ENCODE results near the gene ZBTB20. TPM values are rescaled to one million over a fixed set of nuclear protein-coding genes. Genes with fewer than 3 reads are reported as not detected.

Gene ZBTB20
- total and polyA plus RNA-seq, 4 donors = 0.74 to 77.1 (median 27.9) TPM

DNA sequence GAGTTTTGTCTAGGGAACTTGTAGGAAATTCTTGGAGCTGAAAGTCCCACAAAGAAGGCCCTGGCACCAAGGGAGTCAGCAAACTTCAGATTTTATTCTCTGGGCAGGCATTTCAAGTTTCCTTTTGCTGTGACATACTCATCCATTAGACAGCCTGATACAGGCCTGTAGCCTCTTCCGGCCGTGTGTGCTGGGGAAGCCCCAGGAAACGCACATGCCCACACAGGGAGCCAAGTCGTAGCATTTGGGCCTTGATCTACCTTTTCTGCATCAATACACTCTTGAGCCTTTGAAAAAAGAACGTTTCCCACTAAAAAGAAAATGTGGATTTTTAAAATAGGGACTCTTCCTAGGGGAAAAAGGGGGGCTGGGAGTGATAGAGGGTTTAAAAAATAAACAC lies 838.3 kb downstream of the ZBTB20 start:
- ATAC-seq (ENCODE audit: insufficient read depth, low FRiP score) (no peak), DNase-seq (no peak)
- TF ChIP-seq, protein P1, sequence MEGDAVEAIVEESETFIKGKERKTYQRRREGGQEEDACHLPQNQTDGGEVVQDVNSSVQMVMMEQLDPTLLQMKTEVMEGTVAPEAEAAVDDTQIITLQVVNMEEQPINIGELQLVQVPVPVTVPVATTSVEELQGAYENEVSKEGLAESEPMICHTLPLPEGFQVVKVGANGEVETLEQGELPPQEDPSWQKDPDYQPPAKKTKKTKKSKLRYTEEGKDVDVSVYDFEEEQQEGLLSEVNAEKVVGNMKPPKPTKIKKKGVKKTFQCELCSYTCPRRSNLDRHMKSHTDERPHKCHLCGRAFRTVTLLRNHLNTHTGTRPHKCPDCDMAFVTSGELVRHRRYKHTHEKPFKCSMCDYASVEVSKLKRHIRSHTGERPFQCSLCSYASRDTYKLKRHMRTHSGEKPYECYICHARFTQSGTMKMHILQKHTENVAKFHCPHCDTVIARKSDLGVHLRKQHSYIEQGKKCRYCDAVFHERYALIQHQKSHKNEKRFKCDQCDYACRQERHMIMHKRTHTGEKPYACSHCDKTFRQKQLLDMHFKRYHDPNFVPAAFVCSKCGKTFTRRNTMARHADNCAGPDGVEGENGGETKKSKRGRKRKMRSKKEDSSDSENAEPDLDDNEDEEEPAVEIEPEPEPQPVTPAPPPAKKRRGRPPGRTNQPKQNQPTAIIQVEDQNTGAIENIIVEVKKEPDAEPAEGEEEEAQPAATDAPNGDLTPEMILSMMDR (IDR thresholded peaks at IDR 0.05; ENCODE audit: control extremely low read depth, extremely low read depth) = no peak
- no peaks in the 10 kb centered on the region for H3K36me3 ChIP-seq (ENCODE audit: control insufficient read depth in 4 of 4, insufficient read depth in 4 of 4, low read length in 4 of 4)
- H3K4me1 ChIP-seq (ENCODE audit: control insufficient read depth in 5 of 5, insufficient read depth in 5 of 5, low read length in 5 of 5) = no peaks in the 10 kb centered on the region
- H3K27ac ChIP-seq (ENCODE audit: low read depth in 1 of 2, low read length in 1 of 2) = no peak overlapping the region
- no peak overlapping the region for H3K4me3 ChIP-seq
- H3K27me3 ChIP-seq (ENCODE audit: control insufficient read depth in 3 of 3, insufficient read depth in 3 of 3, low read length in 2 of 3) = no peaks in the 10 kb centered on the region
- 71 to 75% methylated on average over 5 of the region's 5 CpGs for WGBS, 2 donors
- no peak overlapping the region for H3K9ac ChIP-seq (ENCODE audit: insufficient read depth in 1 of 2, low read length in 2 of 2)
- no peaks in the 10 kb centered on the region for H3K9me3 ChIP-seq (ENCODE audit: control insufficient read depth in 4 of 4, insufficient read depth in 3 of 4, low read length in 3 of 4)

DNA sequence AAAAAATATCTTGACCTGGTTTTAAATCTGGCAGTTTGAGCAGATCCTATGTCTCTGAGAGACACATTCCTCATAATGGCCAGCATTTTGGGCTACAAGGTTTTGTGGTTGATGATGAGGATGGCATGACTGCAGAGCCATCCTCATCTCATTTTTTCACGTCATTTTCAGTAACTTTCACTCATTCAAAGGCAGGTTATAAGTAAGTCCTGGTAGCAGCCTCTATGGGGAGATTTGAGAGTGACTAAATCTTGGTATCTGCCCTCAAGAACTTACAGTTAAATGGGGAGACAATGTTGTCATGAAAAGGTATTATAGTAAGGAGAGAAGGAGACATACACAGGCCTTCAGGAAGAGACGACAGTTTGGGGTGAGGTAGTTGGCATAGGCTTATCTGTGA lies 838.7 kb downstream of the ZBTB20 start:
- H3K27me3 ChIP-seq (ENCODE audit: control insufficient read depth in 3 of 3, insufficient read depth in 3 of 3, low read length in 2 of 3) = no peaks in the 10 kb centered on the region
- no peak overlapping the region for H3K9ac ChIP-seq (ENCODE audit: insufficient read depth in 1 of 2, low read length in 2 of 2)
- no peak for ATAC-seq (ENCODE audit: insufficient read depth, low FRiP score)
- no peak for DNase-seq
- WGBS, 2 donors = 72 to 83% methylated on average over 2 of the region's 2 CpGs
- no peaks in the 10 kb centered on the region for H3K9me3 ChIP-seq (ENCODE audit: control insufficient read depth in 4 of 4, insufficient read depth in 3 of 4, low read length in 3 of 4)
- no peak overlapping the region for H3K4me3 ChIP-seq
- no peaks in the 10 kb centered on the region for H3K4me1 ChIP-seq (ENCODE audit: control insufficient read depth in 5 of 5, insufficient read depth in 5 of 5, low read length in 5 of 5)
- H3K36me3 ChIP-seq (ENCODE audit: control insufficient read depth in 4 of 4, insufficient read depth in 4 of 4, low read length in 4 of 4) = no peaks in the 10 kb centered on the region
- H3K27ac ChIP-seq (ENCODE audit: low read depth in 1 of 2, low read length in 1 of 2) = no peak overlapping the region
- TF ChIP-seq, protein P1 (IDR thresholded peaks at IDR 0.05; ENCODE audit: control extremely low read depth, extremely low read depth) = no peak

DNA sequence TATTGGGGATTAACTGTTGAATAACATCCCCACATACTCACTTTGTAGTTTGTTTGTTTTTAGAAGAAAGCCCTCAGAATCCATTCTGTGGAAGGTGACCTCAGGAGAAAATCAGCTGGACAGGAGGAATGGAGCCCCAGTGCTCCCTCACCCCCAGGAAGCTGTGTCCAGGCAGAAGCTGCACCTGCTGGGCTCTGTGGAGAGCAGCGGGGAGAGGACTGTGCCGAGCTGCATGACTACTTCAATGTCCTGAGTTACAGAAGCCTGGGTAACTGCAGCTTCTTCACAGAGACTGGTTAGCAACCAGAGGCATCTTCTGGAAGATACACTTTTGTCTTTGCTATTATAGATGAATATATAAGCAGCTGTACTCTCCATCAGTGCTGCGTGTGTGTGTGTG lies 839.3 kb downstream of the ZBTB20 start:
- no peak for ATAC-seq (ENCODE audit: insufficient read depth, low FRiP score)
- H3K4me3 ChIP-seq = no peak overlapping the region
- H3K27ac ChIP-seq (ENCODE audit: low read depth in 1 of 2, low read length in 1 of 2) = no peak overlapping the region
- no peak for DNase-seq
- WGBS, 2 donors = 77 to 83% methylated on average over 3 of the region's 3 CpGs
- TF ChIP-seq, protein P1 (IDR thresholded peaks at IDR 0.05; ENCODE audit: control extremely low read depth, extremely low read depth) = no peak
- H3K9me3 ChIP-seq (ENCODE audit: control insufficient read depth in 4 of 4, insufficient read depth in 3 of 4, low read length in 3 of 4) = no peaks in the 10 kb centered on the region
- no peaks in the 10 kb centered on the region for H3K36me3 ChIP-seq (ENCODE audit: control insufficient read depth in 4 of 4, insufficient read depth in 4 of 4, low read length in 4 of 4)
- H3K9ac ChIP-seq (ENCODE audit: insufficient read depth in 1 of 2, low read length in 2 of 2) = no peak overlapping the region
- H3K4me1 ChIP-seq (ENCODE audit: control insufficient read depth in 5 of 5, insufficient read depth in 5 of 5, low read length in 5 of 5) = no peaks in the 10 kb centered on the region
- H3K27me3 ChIP-seq (ENCODE audit: control insufficient read depth in 3 of 3, insufficient read depth in 3 of 3, low read length in 2 of 3) = no peaks in the 10 kb centered on the region

DNA sequence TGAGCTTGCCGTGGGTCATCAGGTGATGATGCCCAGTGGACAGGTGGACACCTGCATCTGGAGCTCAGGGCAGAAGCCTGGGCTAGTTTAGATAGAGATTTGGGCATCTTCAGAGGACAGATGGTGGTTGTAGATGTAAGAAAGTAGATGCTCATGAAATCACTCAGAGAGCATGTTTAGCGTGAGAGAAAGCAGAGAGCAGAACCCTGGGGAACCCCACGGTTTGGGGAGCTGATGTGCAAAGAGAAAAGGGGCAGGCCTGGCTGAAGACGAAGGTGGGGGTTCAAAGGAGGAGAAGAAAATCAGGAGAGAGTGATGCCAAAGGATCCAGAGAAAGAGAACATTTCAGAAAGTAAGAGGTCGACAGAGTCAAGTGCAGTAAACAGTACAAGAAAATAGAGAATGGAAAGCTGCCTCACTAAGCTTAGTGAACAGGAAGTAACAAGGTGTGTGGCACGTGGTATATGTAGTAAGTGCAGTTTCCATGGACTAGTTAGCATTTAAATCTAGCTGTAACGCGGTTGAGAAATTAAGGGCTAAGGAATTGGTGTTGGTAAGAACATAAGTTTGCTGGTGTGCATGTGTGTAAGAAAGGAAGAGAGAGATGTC lies 839.8 kb downstream of the ZBTB20 start:
- H3K9ac ChIP-seq (ENCODE audit: insufficient read depth in 1 of 2, low read length in 2 of 2) = no peak overlapping the region
- no peaks in the 10 kb centered on the region for H3K4me1 ChIP-seq (ENCODE audit: control insufficient read depth in 5 of 5, insufficient read depth in 5 of 5, low read length in 5 of 5)
- H3K27me3 ChIP-seq (ENCODE audit: control insufficient read depth in 3 of 3, insufficient read depth in 3 of 3, low read length in 2 of 3) = no peaks in the 10 kb centered on the region
- TF ChIP-seq, protein P1 (IDR thresholded peaks at IDR 0.05; ENCODE audit: control extremely low read depth, extremely low read depth) = no peak
- H3K36me3 ChIP-seq (ENCODE audit: control insufficient read depth in 4 of 4, insufficient read depth in 4 of 4, low read length in 4 of 4) = no peaks in the 10 kb centered on the region
- no peak for DNase-seq
- no peak overlapping the region for H3K4me3 ChIP-seq
- ATAC-seq (ENCODE audit: insufficient read depth, low FRiP score) = no peak
- no peaks in the 10 kb centered on the region for H3K9me3 ChIP-seq (ENCODE audit: control insufficient read depth in 4 of 4, insufficient read depth in 3 of 4, low read length in 3 of 4)
- H3K27ac ChIP-seq (ENCODE audit: low read depth in 1 of 2, low read length in 1 of 2) = no peak overlapping the region
- 82 to 89% methylated on average over 8 of the region's 8 CpGs for WGBS, 2 donors
